HG03066 (cell line): ENCODE results near the gene PCSK5.

Experiments used
- ATAC-seq: cut with Tn5 transposase; IDR thresholded peaks from one replicate; pipeline ENCODE4 v1.9.1; 2021; ENCODE audit warnings: low read depth; ENCODE audit not compliant: unreplicated experiment

PCSK5 gene

GRCh38 chr9:76370396-76371023 is 480.0 kb downstream of the PCSK5 start:
- ATAC-seq: no peak

GRCh38 chr9:76371901-76372300 is 481.4 kb downstream of the PCSK5 start:
- no peak for ATAC-seq

- ATAC-seq: no peak
Measured at GRCh38 chr9:76372336-76372735, 481.9 kb downstream of the PCSK5 start.

- no peak for ATAC-seq
Measured at GRCh38 chr9:76373173-76373783, 482.8 kb downstream of the PCSK5 start.

GRCh38 chr9:76373784-76374474 is 483.5 kb downstream of the PCSK5 start:
- ATAC-seq: no peak

- no peak for ATAC-seq
Measured at GRCh38 chr9:76374783-76375559, 484.5 kb downstream of the PCSK5 start.

- no peak for ATAC-seq
Measured at GRCh38 chr9:76377791-76378190, 487.3 kb downstream of the PCSK5 start.

- no peak for ATAC-seq
Measured at GRCh38 chr9:76378367-76379073, 488.0 kb downstream of the PCSK5 start.

GRCh38 chr9:76379494-76379893 is 489.0 kb downstream of the PCSK5 start:
- no peak for ATAC-seq

- no peak for ATAC-seq
Measured at GRCh38 chr9:76390656-76391055, 500.2 kb downstream of the PCSK5 start.

- ATAC-seq: peak; percentile 65
Measured at GRCh38 chr9:76394195-76394959, 503.9 kb downstream of the PCSK5 start, which contains the start of gene RFK. RFK (minus strand) TSS chr9:76394426; CDS start chr9:76394171, 255 bp downstream.

GRCh38 chr9:76394960-76395252 is 504.4 kb downstream of the PCSK5 start:
- ATAC-seq: peak; percentile 53

GRCh38 chr9:76395381-76395780 is 504.9 kb downstream of the PCSK5 start:
- no peak for ATAC-seq

- no peak for ATAC-seq
Measured at GRCh38 chr9:76396144-76396543, 505.7 kb downstream of the PCSK5 start.

- no peak for ATAC-seq
Measured at GRCh38 chr9:76396597-76396996, 506.1 kb downstream of the PCSK5 start.

GRCh38 chr9:76399856-76400255 is 509.4 kb downstream of the PCSK5 start:
- no peak for ATAC-seq

- no peak for ATAC-seq
Measured at GRCh38 chr9:76400534-76401096, 510.1 kb downstream of the PCSK5 start.

- no peak for ATAC-seq
Measured at GRCh38 chr9:76401176-76401575, 510.7 kb downstream of the PCSK5 start.

GRCh38 chr9:76401580-76402354 is 511.3 kb downstream of the PCSK5 start:
- no peak for ATAC-seq
